Measurements from ENCODE around the gene BTD.

Gene BTD

GRCh38 chr3:15579051-15579450, 22.5 kb upstream of the BTD start:
- H3K4me1 ChIP-seq (ENCODE audit: control insufficient read depth in 2 of 2, insufficient read depth in 1 of 2, low read depth in 1 of 2, low read length in 2 of 2), result no peaks in the 10 kb centered on the region
- no peak overlapping the region for H3K14ac ChIP-seq (ENCODE audit: low read length)
- no peak overlapping the region for H2BK120ac ChIP-seq (ENCODE audit: low read depth, low read length)
- no peak overlapping the region for H3K4me3 ChIP-seq (ENCODE audit: low read length in 2 of 2)
- no peak overlapping the region for H2AK5ac ChIP-seq (ENCODE audit: low read depth, low read length)
- no peaks in the 10 kb centered on the region for H3K27me3 ChIP-seq (ENCODE audit: control insufficient read depth in 3 of 3, insufficient read depth in 3 of 3, low read depth in 1 of 3, low read length in 3 of 3)
- no peak overlapping the region for H3K4me2 ChIP-seq (ENCODE audit: insufficient read depth, low read length, poor library complexity, severe bottlenecking)
- no peak overlapping the region for H2BK12ac ChIP-seq (ENCODE audit: low read length)
- no peak overlapping the region for H4K8ac ChIP-seq (ENCODE audit: low read depth, low read length)
- WGBS, 2 donors (ENCODE audit: extremely low coverage in 2 of 2, insufficient read length in 2 of 2, insufficient replicate concordance in 1 of 2), result no CpG with 5 or more reads among the region's 2 CpGs
- H3K79me1 ChIP-seq (ENCODE audit: low read depth, low read length), result no peaks in the 10 kb centered on the region
- peaks cover 7 to 54% of the 10 kb centered on the region in 2 donors for H3K36me3 ChIP-seq (replicated peaks in 1 of 2; ENCODE audit: control insufficient read depth in 2 of 2, insufficient read depth in 2 of 2, low read length in 2 of 2)
- no peak overlapping the region for H2BK5ac ChIP-seq (ENCODE audit: low read length)
- H3K9ac ChIP-seq (ENCODE audit: low read depth, low read length, poor library complexity), result no peak overlapping the region
- no peak overlapping the region for H3K23ac ChIP-seq (ENCODE audit: low read depth, low read length, poor library complexity)
- H3K27ac ChIP-seq (replicated peaks; ENCODE audit: low read length), result no peak overlapping the region
- no peaks in the 10 kb centered on the region for H3K9me3 ChIP-seq (replicated peaks in 1 of 2; ENCODE audit: control insufficient read depth in 2 of 2, insufficient read depth in 1 of 2, low read depth in 1 of 2, low read length in 2 of 2)
- no peak overlapping the region for H2AFZ ChIP-seq (ENCODE audit: low read length)
- no peak overlapping the region for H2BK15ac ChIP-seq (ENCODE audit: low read length)
- H4K91ac ChIP-seq (ENCODE audit: low read depth, low read length, poor library complexity), result no peak overlapping the region
- no peak for DNase-seq (ENCODE audit: low spot score)
- H3K18ac ChIP-seq (ENCODE audit: low read length), result no peak overlapping the region
- H3K4ac ChIP-seq (ENCODE audit: low read length), result no peak overlapping the region

- no peak for DNase-seq (ENCODE audit: low spot score)
- Histone ChIP-seq H2AK5ac (ENCODE audit: low read depth, low read length) (no peak overlapping the region), H2BK5ac (ENCODE audit: low read length) (no peak overlapping the region), H3K27ac (replicated peaks; ENCODE audit: low read length) (no peak overlapping the region), H3K4me3 (ENCODE audit: low read length in 2 of 2) (no peak overlapping the region), H3K36me3 (replicated peaks in 1 of 2; ENCODE audit: control insufficient read depth in 2 of 2, insufficient read depth in 2 of 2, low read length in 2 of 2) (peaks cover 7 to 75% of the 10 kb centered on the region in 2 donors), H3K18ac (ENCODE audit: low read length) (no peak overlapping the region), H3K23ac (ENCODE audit: low read depth, low read length, poor library complexity) (no peak overlapping the region), H3K9ac (ENCODE audit: low read depth, low read length, poor library complexity) (no peak overlapping the region), H3K4me2 (ENCODE audit: insufficient read depth, low read length, poor library complexity, severe bottlenecking) (no peak overlapping the region), H4K91ac (ENCODE audit: low read depth, low read length, poor library complexity) (no peak overlapping the region), H3K14ac (ENCODE audit: low read length) (no peak overlapping the region), H3K4me1 (ENCODE audit: control insufficient read depth in 2 of 2, insufficient read depth in 1 of 2, low read depth in 1 of 2, low read length in 2 of 2) (no peaks in the 10 kb centered on the region), H2BK15ac (ENCODE audit: low read length) (no peak overlapping the region), H3K9me3 (replicated peaks in 1 of 2; ENCODE audit: control insufficient read depth in 2 of 2, insufficient read depth in 1 of 2, low read depth in 1 of 2, low read length in 2 of 2) (no peaks in the 10 kb centered on the region), H2BK12ac (ENCODE audit: low read length) (no peak overlapping the region), H3K27me3 (ENCODE audit: control insufficient read depth in 3 of 3, insufficient read depth in 3 of 3, low read depth in 1 of 3, low read length in 3 of 3) (no peaks in the 10 kb centered on the region), H3K4ac (ENCODE audit: low read length) (no peak overlapping the region), H3K79me1 (ENCODE audit: low read depth, low read length) (no peaks in the 10 kb centered on the region), H2AFZ (ENCODE audit: low read length) (no peak overlapping the region), H4K8ac (ENCODE audit: low read depth, low read length) (no peak overlapping the region), H2BK120ac (ENCODE audit: low read depth, low read length) (no peak overlapping the region)
- no CpG with 5 or more reads among the region's 3 CpGs for WGBS, 2 donors (ENCODE audit: extremely low coverage in 2 of 2, insufficient read length in 2 of 2, insufficient replicate concordance in 1 of 2)
Measured at GRCh38 chr3:15581471-15582394, 19.8 kb upstream of the BTD start.

GRCh38 chr3:15585111-15585845, 16.3 kb upstream of the BTD start:
- Histone ChIP-seq H3K36me3 (replicated peaks in 1 of 2; ENCODE audit: control insufficient read depth in 2 of 2, insufficient read depth in 2 of 2, low read length in 2 of 2) (peaks cover 6 to 87% of the 10 kb centered on the region in 2 donors), H2BK5ac (ENCODE audit: low read length) (no peak overlapping the region), H3K79me1 (ENCODE audit: low read depth, low read length) (no peaks in the 10 kb centered on the region), H3K14ac (ENCODE audit: low read length) (no peak overlapping the region), H2BK12ac (ENCODE audit: low read length) (no peak overlapping the region), H3K4me3 (ENCODE audit: low read length in 2 of 2) (no peak overlapping the region), H3K4ac (ENCODE audit: low read length) (no peak overlapping the region), H3K27me3 (ENCODE audit: control insufficient read depth in 3 of 3, insufficient read depth in 3 of 3, low read depth in 1 of 3, low read length in 3 of 3) (no peaks in the 10 kb centered on the region), H2BK120ac (ENCODE audit: low read depth, low read length) (no peak overlapping the region), H3K9me3 (replicated peaks in 1 of 2; ENCODE audit: control insufficient read depth in 2 of 2, insufficient read depth in 1 of 2, low read depth in 1 of 2, low read length in 2 of 2) (no peaks in the 10 kb centered on the region), H3K27ac (replicated peaks; ENCODE audit: low read length) (no peak overlapping the region), H2AK5ac (ENCODE audit: low read depth, low read length) (no peak overlapping the region), H3K9ac (ENCODE audit: low read depth, low read length, poor library complexity) (no peak overlapping the region), H2AFZ (ENCODE audit: low read length) (no peak overlapping the region), H3K4me2 (ENCODE audit: insufficient read depth, low read length, poor library complexity, severe bottlenecking) (no peak overlapping the region), H3K4me1 (ENCODE audit: control insufficient read depth in 2 of 2, insufficient read depth in 1 of 2, low read depth in 1 of 2, low read length in 2 of 2) (no peaks in the 10 kb centered on the region), H2BK15ac (ENCODE audit: low read length) (no peak overlapping the region), H4K8ac (ENCODE audit: low read depth, low read length) (no peak overlapping the region), H3K18ac (ENCODE audit: low read length) (no peak overlapping the region), H3K23ac (ENCODE audit: low read depth, low read length, poor library complexity) (no peak overlapping the region), H4K91ac (ENCODE audit: low read depth, low read length, poor library complexity) (no peak overlapping the region)
- no peak for DNase-seq (ENCODE audit: low spot score)
- 100% methylated on average over 1 of the region's 6 CpGs; no CpG with 5 or more reads in 1 of the 2 donors for WGBS, 2 donors (ENCODE audit: extremely low coverage in 2 of 2, insufficient read length in 2 of 2, insufficient replicate concordance in 1 of 2)

- Histone ChIP-seq H2BK120ac (ENCODE audit: low read depth, low read length) (no peak overlapping the region), H3K18ac (ENCODE audit: low read length) (no peak overlapping the region), H3K23ac (ENCODE audit: low read depth, low read length, poor library complexity) (no peak overlapping the region), H4K8ac (ENCODE audit: low read depth, low read length) (no peak overlapping the region), H2BK5ac (ENCODE audit: low read length) (no peak overlapping the region), H3K14ac (ENCODE audit: low read length) (no peak overlapping the region), H3K27me3 (ENCODE audit: control insufficient read depth in 3 of 3, insufficient read depth in 3 of 3, low read depth in 1 of 3, low read length in 3 of 3) (no peaks in the 10 kb centered on the region), H2BK12ac (ENCODE audit: low read length) (no peak overlapping the region), H3K4me2 (ENCODE audit: insufficient read depth, low read length, poor library complexity, severe bottlenecking) (no peak overlapping the region), H3K27ac (replicated peaks; ENCODE audit: low read length) (no peak overlapping the region), H3K36me3 (replicated peaks in 1 of 2; ENCODE audit: control insufficient read depth in 2 of 2, insufficient read depth in 2 of 2, low read length in 2 of 2) (peaks cover 3 to 60% of the 10 kb centered on the region in 2 donors), H3K79me1 (ENCODE audit: low read depth, low read length) (no peaks in the 10 kb centered on the region), H3K4me1 (ENCODE audit: control insufficient read depth in 2 of 2, insufficient read depth in 1 of 2, low read depth in 1 of 2, low read length in 2 of 2) (no peaks in the 10 kb centered on the region), H3K9me3 (replicated peaks in 1 of 2; ENCODE audit: control insufficient read depth in 2 of 2, insufficient read depth in 1 of 2, low read depth in 1 of 2, low read length in 2 of 2) (no peaks in the 10 kb centered on the region), H3K9ac (ENCODE audit: low read depth, low read length, poor library complexity) (no peak overlapping the region), H2BK15ac (ENCODE audit: low read length) (no peak overlapping the region), H4K91ac (ENCODE audit: low read depth, low read length, poor library complexity) (no peak overlapping the region), H3K4me3 (ENCODE audit: low read length in 2 of 2) (no peak overlapping the region), H2AFZ (ENCODE audit: low read length) (no peak overlapping the region), H3K4ac (ENCODE audit: low read length) (no peak overlapping the region), H2AK5ac (ENCODE audit: low read depth, low read length) (no peak overlapping the region)
- no CpG with 5 or more reads among the region's 3 CpGs for WGBS, 2 donors (ENCODE audit: extremely low coverage in 2 of 2, insufficient read length in 2 of 2, insufficient replicate concordance in 1 of 2)
- no peak for DNase-seq (ENCODE audit: low spot score)
Measured at GRCh38 chr3:15591242-15591641, 10.3 kb upstream of the BTD start.
